Measurements from ENCODE around the gene MYEOV. TPM values are rescaled to one million over a fixed set of nuclear protein-coding genes. Genes with fewer than 3 reads are reported as not detected.

The MYEOV gene
- total and polyA plus RNA-seq, 2 of the 8 experiments (the other 6 are each of a cell fraction or from before 2014, with no cell fraction given) = 0.44 to 0.67 TPM

GRCh38 chr11:69294571-69295078 is 670 bp downstream of the MYEOV start (continued):
- TF ChIP-seq E2F6 (IDR thresholded peaks at IDR 0.05) (no peak), ATF2 (IDR thresholded peaks at IDR 0.05; ENCODE audit: low read length) (no peak), CTBP2 (IDR thresholded peaks at IDR 0.05; ENCODE audit: borderline replicate concordance, insufficient read depth, insufficient read length, low read length) (no peak), RAD21 (IDR thresholded peaks at IDR 0.05 in 1 of 2, conservative IDR thresholded peaks at IDR 0.05 in 1 of 2; ENCODE audit: low read depth in 2 of 2, low read length in 2 of 2) (no peak)

Data from H1 (cell line).